AG04449 (cell line): ENCODE data around the gene ZNF2.
A peak's percentile ranks its signal among the peaks of the same experiment; 100 is the strongest.

Source experiments
- CTCF ChIA-PET: fragments of 350-600 bp; formaldehyde crosslinking; extraction: SDS; loops from one replicate; lab custom pipeline; 2021; ENCODE audit warnings: antibody characterized with exemption; lab: Yijun Ruan, JAX
- POLR2A ChIA-PET: fragments of 400-600, 350-600 bp; formaldehyde crosslinking; extraction: SDS; loops from one replicate; lab custom pipeline; 2020; ENCODE audit warnings: antibody characterized with exemption, inconsistent platforms; lab: Yijun Ruan, JAX
- DNase-seq: peaks from one replicate; pipeline ENCODE4 v3.0.0-alpha.2; 2010; ENCODE audit warnings: low read depth, low spot score
- H3K4me3 ChIP-seq: 2 replicates; pipeline ENCODE4 v1.5.1; 2011; ENCODE audit warnings: low read depth, mild to moderate bottlenecking, control low read depth, low read length
- CTCF ChIP-seq: IDR thresholded peaks from one replicate; pipeline ENCODE4 v1.5.1; 2011; ENCODE audit warnings: mild to moderate bottlenecking, moderate library complexity, low read length, control low read depth, inconsistent platforms; ENCODE audit not compliant: insufficient read depth; ENCODE audit errors: missing control alignments

ZNF2 gene

DNA sequence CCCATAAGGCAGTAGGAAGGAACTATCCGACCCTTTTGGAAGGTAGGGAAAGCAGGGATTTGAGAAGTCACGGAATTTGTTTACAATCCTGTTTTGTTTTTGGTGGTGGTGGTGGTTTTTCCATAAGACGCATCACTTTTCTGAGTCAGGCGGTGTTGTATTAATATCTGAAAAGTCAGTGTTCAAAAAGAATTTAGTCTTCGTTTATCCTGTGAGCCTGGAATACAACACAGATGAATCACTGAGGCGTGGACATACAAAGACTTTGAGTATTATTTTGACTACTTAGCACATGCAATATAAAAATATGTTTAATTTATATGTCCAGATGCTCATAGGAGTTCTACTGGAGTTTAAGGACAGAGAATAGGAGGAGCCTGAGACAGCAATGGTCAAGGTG, 42.5 kb downstream of the ZNF2 start:
- DNase-seq = no peak
- no peak for TF ChIP-seq CTCF
- ChIA-PET CTCF (no interaction called here), POLR2A (no interaction called here)
- peak overlapping the region; percentile 85 for H3K4me3 ChIP-seq

GRCh38 chr2:95215018-95215612, 49.5 kb downstream of the ZNF2 start:
- DNase-seq = no peak
- no peak for TF ChIP-seq CTCF
- ChIA-PET CTCF (no interaction called here), POLR2A (no interaction called here)
- no peak overlapping the region for H3K4me3 ChIP-seq

- POLR2A ChIA-PET = no interaction called here
- no peak overlapping the region for H3K4me3 ChIP-seq
- no peak for DNase-seq
- no peak for TF ChIP-seq CTCF
- CTCF ChIA-PET = interaction anchor here (1.0 to 1.5 kb wide), 2 partner anchors 11 to 13 kb away, joined by 4 to 6 read pairs; no protein-coding TSS in a partner anchor
These were observed 54.8 kb downstream of the ZNF2 start for GRCh38 chr2:95220449-95220848.

DNA sequence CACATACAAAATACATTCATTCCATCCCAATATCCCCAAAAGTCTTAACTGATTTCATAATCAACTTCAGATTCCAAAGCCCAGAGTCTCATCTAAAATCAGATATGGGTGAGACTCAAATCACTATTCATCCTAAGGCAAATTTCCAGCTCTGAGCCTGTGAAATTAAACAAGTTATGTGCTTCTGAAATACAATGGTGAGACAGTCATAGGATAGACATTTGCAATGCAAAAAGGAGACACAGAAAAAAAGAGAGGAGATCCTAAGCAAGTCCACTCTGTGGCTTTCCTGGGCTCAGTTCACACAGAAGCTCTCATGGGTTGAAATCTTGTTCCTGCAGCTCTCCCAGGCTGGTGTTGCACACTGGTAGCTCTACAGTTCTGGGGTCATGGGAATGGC, 60.0 kb downstream of the ZNF2 start:
- no peak overlapping the region for H3K4me3 ChIP-seq
- no peak for DNase-seq
- CTCF ChIA-PET = no interaction called here
- POLR2A ChIA-PET = no interaction called here
- TF ChIP-seq CTCF = no peak

DNA sequence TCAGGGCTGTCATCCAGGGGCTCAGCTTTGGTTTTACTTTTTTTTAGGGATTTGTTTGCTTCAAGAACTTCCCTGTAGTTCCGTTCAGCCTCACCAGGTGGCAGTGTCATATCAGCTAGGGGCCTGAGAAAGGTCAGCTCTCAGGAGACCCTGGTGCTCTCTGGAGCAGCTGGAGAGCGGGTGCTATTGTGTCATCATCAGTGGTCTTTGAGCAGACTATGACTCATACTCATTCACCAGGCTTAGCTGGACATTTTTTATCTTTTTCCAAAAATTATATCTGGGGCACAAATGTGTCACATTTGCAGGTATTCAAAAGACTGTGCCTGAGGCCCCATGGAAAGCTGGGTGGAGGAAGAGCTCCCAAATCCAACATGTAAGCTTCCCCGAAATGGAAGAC, 66.1 kb downstream of the ZNF2 start:
- no peak overlapping the region for H3K4me3 ChIP-seq
- CTCF ChIA-PET = interaction anchor here (0.8 to 2.8 kb wide), 15 partner anchors 9 to 498 kb away, joined by 3 to 50 read pairs (median 6); partner anchors contain the start of gene FAHD2A
- DNase-seq = no peak
- TF ChIP-seq CTCF = peak; percentile 60
- POLR2A ChIA-PET = no interaction called here

GRCh38 chr2:95232232-95232631, 66.6 kb downstream of the ZNF2 start:
- DNase-seq = no peak
- TF ChIP-seq CTCF = no peak
- POLR2A ChIA-PET = interaction anchor here (0.8 kb wide), 1 partner anchor 10 kb away, joined by 3 read pairs; no protein-coding TSS in a partner anchor
- H3K4me3 ChIP-seq = no peak overlapping the region
- CTCF ChIA-PET = interaction anchor here (0.8 to 2.8 kb wide), 12 partner anchors 9 to 170 kb away, joined by 3 to 50 read pairs (median 7); partner anchors contain the start of gene FAHD2A
